Adrenal gland (tissue), 12 donors: Measurements from ENCODE around the gene ADAMTS18. TPM values are rescaled to one million over a fixed set of nuclear protein-coding genes. Genes with fewer than 3 reads are reported as not detected.

Experiments used
- DNase-seq, 7 donors: peaks; one replicate each; pipeline ENCODE4 v3.0.0-alpha.2; 2019 to 2020
- H3K27ac ChIP-seq, 5 donors: fragments of 200-600 bp; sonication (generic) in 4 of 5; 1 replicate in 3 of 5; 2 replicates in 2 of 5; pipeline versions ENCODE4 v1.5.1 to v1.8.0; 2016 to 2020; ENCODE audit warnings: mild to moderate bottlenecking in 1 of 5
- H3K27me3 ChIP-seq: fragments of 200-600 bp; 2 replicates; pipeline ENCODE4 v1.8.0; 2021
- H3K36me3 ChIP-seq, 2 donors: fragments of 200-600 bp; replicated peaks in 1 of 2; 1 replicate in 1 of 2; 2 replicates in 1 of 2; pipeline versions ENCODE4 v1.5.1 to v1.8.0; 2018 to 2022
- H3K4me1 ChIP-seq, 2 donors: fragments of 200-600 bp; replicated peaks in 1 of 2; 1 replicate in 1 of 2; 2 replicates in 1 of 2; pipeline versions ENCODE4 v1.5.1 to v1.8.0; 2018 to 2021
- H3K4me3 ChIP-seq, 4 donors: fragments of 200-600 bp; sonication (generic) in 3 of 4; one replicate each; pipeline ENCODE4 v1.5.1; 2016 to 2018
- H3K9me3 ChIP-seq, 3 donors: fragments of 200-600 bp; sonication (generic) in 1 of 3; replicated peaks in 1 of 3; 1 replicate in 2 of 3; 2 replicates in 1 of 3; pipeline versions ENCODE4 v1.5.1 to v1.8.0; 2016 to 2021
- CTCF ChIP-seq, 6 experiments: fragments of 450-650 bp in 4 of 6; fragments of 200-600 bp in 2 of 6; sonication (generic) in 1 of 6; IDR thresholded peaks; 1 replicate in 5 of 6; 2 replicates in 1 of 6; pipeline versions ENCODE4 v1.5.1 to v1.8.0; 2016 to 2021; ENCODE audit warnings: antibody characterized with exemption in 6 of 6, mild to moderate bottlenecking in 2 of 6, moderate library complexity in 1 of 6
- POLR2A ChIP-seq, 2 donors: fragments of 450-650 bp; IDR thresholded peaks; one replicate each; pipeline ENCODE4 v1.6.1; 2017; ENCODE audit warnings: antibody characterized with exemption in 2 of 2, mild to moderate bottlenecking in 2 of 2, moderate library complexity in 1 of 2
- WGBS, 4 donors: extraction: QIAGEN DNeasy Blood & Tissue Kit in 2 of 4; methylation state at CpG; one replicate each; pipeline versions ENCODE4 v1.1.5 to v1.1.7; 2013 to 2017; 5-methylcytosine and 5-hydroxymethylcytosine counted together
- intact Hi-C, 2 donors: fragments of 100-400 bp; cut with DNase I; formaldehyde crosslinking; loops; one replicate each; pipeline versions ENCODE4 v1.14.1 to v1.15.0; 2022 to 2023
- polyA plus RNA-seq, 3 donors: library from polyadenylated mRNA; stranded (reverse); fragments of 200-250 nt in 2 of 3; fragments of 350-450 nt in 1 of 3; fragmentation: Illumina TruSeq in 1 of 3; extraction: RNeasy Lipid Tissue Mini Kit (QIAGEN cat#74804) in 1 of 3; gene quantifications; one replicate each; pipeline ENCODE4 v1.2.3, GENCODE V29; 2013 to 2014
- total RNA-seq, 9 donors: library from RNA; depleted of rRNA in 4 of 9; stranded (reverse); fragments of >200 nt in 4 of 9; fragments of 120-200 nt in 1 of 9; fragmentation: NEBNext Ultra II Directional in 1 of 9; extraction: Animal tissue kit (Norgen Biotek cat#: 25700) in 1 of 9; gene quantifications; one replicate each; pipeline versions ENCODE4 v1.1.0 to v1.2.4, GENCODE V29; 2013 to 2023
- donor health status: healthy with polysubstance abuse.
- donor health status: Bipolar disorder and iron deficiency.
- donor health status: DM: yes; HTN: yes; CAD: no.
- donor health status: DM: no; HTN: no; CAD: no.
- donor health status: DM: no; HTN: no; CAD: no.
- donor health status: DM: yes; HTN: yes; CAD: no.

The ADAMTS18 gene
- total and polyA plus RNA-seq, 12 donors: 0.10 to 0.32 (median 0.11) TPM; not detected in 9

DNA sequence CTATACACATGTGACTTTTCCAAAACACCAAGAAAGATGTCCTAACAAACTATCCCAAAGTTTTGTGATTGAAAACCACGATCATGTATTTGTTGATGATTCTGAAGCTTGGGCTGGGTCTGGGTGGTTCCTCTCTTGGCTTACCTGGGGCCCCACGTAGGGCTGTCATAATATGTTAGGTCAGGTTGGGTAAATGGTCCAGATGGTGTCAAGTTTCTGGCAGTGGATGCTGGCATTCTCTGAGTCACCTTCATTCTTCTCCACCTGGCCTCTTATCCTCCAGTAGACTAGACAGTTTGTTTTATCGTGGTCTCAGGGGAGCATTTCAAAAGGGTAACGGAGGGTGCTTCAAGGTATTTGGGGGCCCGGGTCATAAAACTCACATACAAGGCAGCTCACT is 196.2 kb downstream of the ADAMTS18 start:
- H3K36me3 ChIP-seq: no peaks in the 10 kb centered on the region
- intact Hi-C loops: loop anchor here in 1 of 2 donors (5.0 kb wide), 1 partner anchor 349 kb away; no protein-coding TSS in a partner anchor
- 64 to 77% (median 68%) methylated on average over 4 to 5 of the region's 5 CpGs for WGBS, 4 donors
- TF ChIP-seq POLR2A (IDR thresholded peaks at IDR 0.05) (no peak), CTCF (IDR thresholded peaks at IDR 0.05) (no peak)
- H3K27me3 ChIP-seq: peaks cover 4% of the 10 kb centered on the region
- no peaks in the 10 kb centered on the region for H3K9me3 ChIP-seq
- no peak overlapping the region for H3K27ac ChIP-seq
- no peak for DNase-seq
- H3K4me3 ChIP-seq: no peak overlapping the region
- no peaks in the 10 kb centered on the region for H3K4me1 ChIP-seq

DNA sequence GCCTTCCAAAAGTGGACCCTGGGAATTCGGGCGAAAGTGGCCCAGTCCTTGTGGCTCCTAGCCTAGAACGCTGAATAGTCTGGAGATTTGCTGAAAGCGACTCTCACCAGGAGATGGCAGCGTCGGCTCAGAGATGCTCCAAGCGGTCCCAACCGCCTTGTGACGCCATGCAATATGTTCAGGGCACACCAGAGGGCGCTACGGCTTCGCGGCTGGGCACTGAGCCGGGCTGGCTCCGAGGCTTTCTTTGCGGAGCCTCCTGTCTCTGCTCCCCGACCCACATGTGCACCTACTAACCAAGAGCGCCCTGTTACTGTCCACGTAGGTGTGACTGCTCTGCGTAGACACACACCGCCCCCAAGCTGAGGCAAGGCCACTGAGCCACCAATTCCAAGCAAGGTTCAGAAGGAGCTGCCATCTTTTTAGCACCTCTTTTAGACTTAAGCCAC is 198.7 kb downstream of the ADAMTS18 start:
- H3K27me3 ChIP-seq: peaks cover 4% of the 10 kb centered on the region
- 0 to 2% (median 1%) methylated on average over 2 to 21 of the region's 21 CpGs for WGBS, 4 donors
- TF ChIP-seq POLR2A (IDR thresholded peaks at IDR 0.05) (no peak), CTCF (IDR thresholded peaks at IDR 0.05) (peak; percentile 98 to 100 (median 100))
- H3K27ac ChIP-seq: no peak overlapping the region
- peak; percentile 80 to 95 (median 89) for DNase-seq
- no peaks in the 10 kb centered on the region for H3K9me3 ChIP-seq
- no peaks in the 10 kb centered on the region for H3K36me3 ChIP-seq
- intact Hi-C loops: loop anchor here (1.0 to 5.0 kb wide), 2 partner anchors 348 to 351 kb away; no protein-coding TSS in a partner anchor
- H3K4me3 ChIP-seq: no peak overlapping the region
- H3K4me1 ChIP-seq: no peaks in the 10 kb centered on the region

- H3K9me3 ChIP-seq: no peaks in the 10 kb centered on the region
- intact Hi-C loops: loop anchor here in 1 of 2 donors (5.0 kb wide), 1 partner anchor 353 kb away; no protein-coding TSS in a partner anchor
- H3K4me3 ChIP-seq: no peak overlapping the region
- DNase-seq: no peak
- 37 to 40% (median 38%) methylated on average over 11 of the region's 11 CpGs for WGBS, 4 donors
- peaks cover 4% of the 10 kb centered on the region for H3K27me3 ChIP-seq
- H3K27ac ChIP-seq: no peak overlapping the region
- no peaks in the 10 kb centered on the region for H3K36me3 ChIP-seq
- no peaks in the 10 kb centered on the region for H3K4me1 ChIP-seq
- no peak for TF ChIP-seq CTCF (IDR thresholded peaks at IDR 0.05)
- no peak for TF ChIP-seq POLR2A (IDR thresholded peaks at IDR 0.05)
These were observed 200.2 kb downstream of the ADAMTS18 start for GRCh38 chr16:77234611-77235010.

DNA sequence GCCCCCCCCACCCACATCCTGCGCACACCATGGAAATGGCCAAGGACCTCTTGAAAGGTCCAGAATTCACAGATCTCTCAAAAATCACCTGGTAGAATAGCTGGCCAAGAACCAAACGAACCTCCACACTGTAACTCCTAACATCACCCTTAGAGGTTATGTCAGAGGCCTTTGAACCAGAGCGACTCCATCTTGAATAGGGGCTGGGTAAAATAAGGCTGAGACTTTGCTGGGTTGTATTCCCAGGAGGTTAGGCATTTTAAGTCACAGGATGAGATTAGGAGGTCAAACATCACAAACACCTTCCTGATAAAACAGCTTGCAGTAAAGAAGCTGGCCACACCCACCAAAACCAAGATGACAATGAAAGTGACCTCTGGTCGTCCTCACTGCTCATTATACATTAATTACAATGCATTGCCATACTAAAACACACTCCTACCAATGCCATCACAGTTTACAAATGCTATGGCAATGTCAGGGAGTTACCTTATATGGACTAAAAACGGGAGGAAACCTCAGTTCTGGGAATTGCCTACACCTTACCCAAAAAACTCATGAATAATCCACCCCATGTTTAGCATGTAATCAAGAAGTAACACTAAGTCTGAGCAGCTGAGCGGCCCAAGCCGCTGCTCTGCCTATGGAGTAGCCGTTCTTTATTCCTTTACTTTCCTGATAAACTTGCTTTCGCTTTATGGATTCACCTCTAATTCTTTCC is 200.9 kb downstream of the ADAMTS18 start:
- Histone ChIP-seq H3K4me1 (no peaks in the 10 kb centered on the region), H3K27ac (no peak overlapping the region), H3K36me3 (no peaks in the 10 kb centered on the region), H3K4me3 (no peak overlapping the region), H3K27me3 (peaks cover 4% of the 10 kb centered on the region), H3K9me3 (no peaks in the 10 kb centered on the region)
- intact Hi-C loops: no loop called here
- TF ChIP-seq CTCF (IDR thresholded peaks at IDR 0.05) (no peak), POLR2A (IDR thresholded peaks at IDR 0.05) (no peak)
- no peak for DNase-seq
- WGBS, 4 donors: 60 to 71% (median 66%) methylated on average over 9 of the region's 9 CpGs

Other genes with a start within 250 kb of the ADAMTS18 start
- gene MON1B, start 243.8 kb downstream of the ADAMTS18 start, total RNA-seq: 10 to 100 TPM in 8 of 9 donors, 1 to 10 TPM in 1; 7.5 to 94.0 (median 40.7) TPM
- 10 to 100 TPM; 15.6 to 22.0 (median 17.1) TPM for gene MON1B, start 243.8 kb downstream of the ADAMTS18 start, polyA plus RNA-seq
- gene SYCE1L, start 235.6 kb downstream of the ADAMTS18 start, total RNA-seq: 1 to 10 TPM in 6 of 9 donors, under 1 TPM in 1, not detected in 2; 0.42 to 4.6 (median 2.0) TPM
- 10 to 100 TPM in 1 of 3 donors, 1 to 10 TPM in 1, not detected in 1; 3.5 to 10.8 TPM for gene SYCE1L, start 235.6 kb downstream of the ADAMTS18 start, polyA plus RNA-seq